Stimulated activated CD8-positive, alpha-beta memory T cell treated with anti-CD3 and anti-CD28 coated beads, Interleukin-15, amount 100 ng/mL, for 24 hours (primary cell): Measurements from ENCODE around the gene MAN2A2.
"Not testable (repeated sequence)": the region's sequence is repeated elsewhere in the genome, so short reads cannot be mapped to it uniquely, and the experiment has no call there.

Experiments
- DNase-seq: peaks from one replicate; pipeline ENCODE4 v3.0.0-alpha.2; 2020; ENCODE audit warnings: low read depth

The MAN2A2 gene

DNA sequence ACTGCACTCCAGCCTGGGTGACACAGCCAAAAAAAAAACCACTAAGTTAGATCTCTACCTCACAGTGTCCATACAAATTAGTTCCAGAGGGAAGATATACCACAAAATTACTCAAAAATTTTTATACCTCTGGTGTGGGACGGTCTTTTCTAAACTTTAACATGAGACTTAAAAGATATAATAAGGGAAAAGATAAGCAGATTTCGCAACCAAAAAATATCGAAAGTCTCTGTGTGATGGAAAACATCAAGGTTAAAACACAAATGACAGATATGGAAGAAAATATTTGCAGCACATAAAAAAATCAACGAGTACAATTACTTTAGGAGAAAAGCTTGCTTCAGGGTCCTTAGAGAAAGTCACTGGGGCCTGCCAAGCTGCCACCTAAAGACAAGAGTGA lies 18.8 kb downstream of the MAN2A2 start:
- no peak for DNase-seq

DNA sequence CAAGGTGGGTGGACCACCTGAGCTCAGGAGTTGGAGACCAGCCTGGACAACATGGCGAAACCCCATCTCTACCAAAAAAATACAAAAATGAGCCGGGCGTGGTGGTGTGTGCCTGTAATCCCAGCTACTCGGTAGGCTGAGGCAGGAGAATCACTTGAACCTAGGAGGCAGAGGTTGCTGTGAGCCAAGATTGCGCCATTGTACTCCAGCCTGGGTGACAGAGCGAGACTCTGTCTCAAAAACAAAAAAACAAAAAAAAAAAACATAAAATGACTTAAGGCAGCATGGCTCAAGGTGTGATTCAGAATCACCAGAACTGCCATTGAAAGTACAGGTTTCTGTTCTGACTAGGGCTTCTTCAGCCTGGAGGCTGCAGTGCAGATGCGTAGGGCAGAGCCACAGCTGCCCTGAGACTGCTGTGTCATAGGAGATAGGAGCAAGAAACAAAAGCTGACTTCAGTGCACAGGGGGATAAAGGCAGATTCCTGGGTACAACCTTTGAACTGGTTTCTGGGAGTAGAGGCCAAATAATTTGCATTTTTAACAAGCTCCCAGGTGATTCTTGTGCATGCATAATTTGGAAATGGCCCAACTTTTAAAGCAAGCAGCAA lies 19.7 kb downstream of the MAN2A2 start:
- DNase-seq, result not testable (repeated sequence)

DNA sequence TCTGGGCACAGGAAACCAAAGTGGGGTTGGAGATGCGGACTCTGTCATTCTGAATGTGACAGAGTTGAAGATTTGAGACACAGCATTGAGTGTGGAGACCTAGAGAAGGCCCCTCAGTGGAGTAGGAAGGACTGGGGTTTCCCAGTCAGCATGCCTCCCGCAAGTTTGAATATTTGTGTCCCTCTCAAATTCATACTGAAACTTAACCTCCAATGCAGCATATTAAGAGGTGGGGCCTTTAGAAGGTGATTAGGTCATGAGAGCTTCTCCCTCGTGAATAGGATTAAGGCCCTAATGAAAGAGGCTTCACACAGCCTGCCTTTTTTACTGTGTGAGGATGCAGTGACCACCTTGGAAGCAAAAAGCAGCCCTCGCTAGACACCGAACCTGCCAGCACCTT lies 21.3 kb downstream of the MAN2A2 start:
- DNase-seq, result no peak

DNA sequence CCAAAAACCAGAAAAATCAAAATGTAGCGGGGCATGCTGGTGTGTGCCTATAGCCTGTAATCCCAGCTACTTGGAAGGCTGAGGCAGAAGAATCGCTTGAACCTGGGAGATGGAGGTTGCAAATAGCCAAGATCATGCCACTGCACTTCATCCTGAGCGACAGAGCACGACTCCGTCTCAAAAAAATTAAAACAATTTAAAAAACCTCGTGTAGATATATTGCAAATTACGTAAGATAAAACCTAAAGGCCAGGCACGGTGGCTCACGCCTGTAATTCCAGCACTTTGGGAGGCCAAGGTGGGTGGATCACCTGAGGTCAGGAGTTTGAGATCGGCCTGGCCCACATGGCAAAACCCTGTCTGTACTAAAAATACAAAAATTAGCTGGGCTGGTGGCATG lies 23.7 kb downstream of the MAN2A2 start:
- DNase-seq, result not testable (repeated sequence)

DNA sequence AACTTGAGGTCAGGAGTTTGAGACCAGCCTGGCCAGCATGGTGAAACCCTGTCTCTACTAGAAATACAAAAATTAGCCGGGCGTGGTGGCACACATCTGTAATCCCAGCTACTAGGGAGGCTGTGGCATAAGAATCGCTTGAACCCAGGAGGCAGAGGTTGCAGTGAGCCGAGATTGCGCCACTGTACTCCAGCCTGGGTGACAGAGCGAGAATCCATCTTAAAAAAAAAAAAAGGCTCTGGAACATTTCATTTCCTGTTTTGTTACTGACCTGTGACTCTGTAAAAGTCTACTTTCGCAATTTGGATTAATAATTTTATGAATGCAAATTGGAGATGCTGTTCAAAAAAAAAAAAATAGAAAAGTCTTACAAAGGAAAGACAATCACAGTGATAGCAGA lies 25.0 kb downstream of the MAN2A2 start:
- not testable (repeated sequence) for DNase-seq

DNA sequence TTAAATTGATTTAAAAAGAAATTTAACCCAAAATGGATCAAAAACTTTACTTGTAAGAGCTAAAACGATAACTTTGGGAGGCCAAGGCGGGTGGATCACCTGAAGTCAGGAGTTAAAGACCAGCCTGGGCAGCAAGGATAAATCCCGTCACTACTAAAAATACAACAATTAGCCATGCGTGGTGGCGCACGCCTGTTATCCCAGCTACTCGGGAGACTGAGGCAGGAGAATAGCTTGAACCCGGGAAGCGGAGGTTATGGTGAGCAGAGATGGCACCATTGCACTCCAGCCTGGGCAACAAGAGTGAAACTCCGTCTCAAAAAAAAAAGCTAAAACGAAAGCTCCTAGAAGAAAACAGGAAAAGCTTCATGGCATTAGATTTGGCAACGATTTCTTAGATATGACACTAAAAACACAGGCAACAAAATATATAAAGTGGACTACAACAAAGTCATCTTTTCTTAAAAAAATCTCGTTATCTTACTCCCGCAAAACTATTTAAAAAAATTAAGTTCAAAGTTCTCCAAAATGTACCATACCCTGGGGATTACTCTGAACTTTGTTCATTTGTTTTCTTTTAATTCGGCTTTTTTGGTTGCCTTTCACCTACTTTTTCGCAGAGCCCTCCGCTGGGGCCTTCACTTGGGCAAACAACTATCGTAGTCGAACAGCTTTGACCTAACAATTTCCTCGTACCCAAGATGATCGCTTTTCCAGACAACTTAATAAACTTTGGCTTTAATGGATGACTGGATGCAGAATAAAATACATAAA lies 26.3 kb downstream of the MAN2A2 start:
- no peak for DNase-seq

DNA sequence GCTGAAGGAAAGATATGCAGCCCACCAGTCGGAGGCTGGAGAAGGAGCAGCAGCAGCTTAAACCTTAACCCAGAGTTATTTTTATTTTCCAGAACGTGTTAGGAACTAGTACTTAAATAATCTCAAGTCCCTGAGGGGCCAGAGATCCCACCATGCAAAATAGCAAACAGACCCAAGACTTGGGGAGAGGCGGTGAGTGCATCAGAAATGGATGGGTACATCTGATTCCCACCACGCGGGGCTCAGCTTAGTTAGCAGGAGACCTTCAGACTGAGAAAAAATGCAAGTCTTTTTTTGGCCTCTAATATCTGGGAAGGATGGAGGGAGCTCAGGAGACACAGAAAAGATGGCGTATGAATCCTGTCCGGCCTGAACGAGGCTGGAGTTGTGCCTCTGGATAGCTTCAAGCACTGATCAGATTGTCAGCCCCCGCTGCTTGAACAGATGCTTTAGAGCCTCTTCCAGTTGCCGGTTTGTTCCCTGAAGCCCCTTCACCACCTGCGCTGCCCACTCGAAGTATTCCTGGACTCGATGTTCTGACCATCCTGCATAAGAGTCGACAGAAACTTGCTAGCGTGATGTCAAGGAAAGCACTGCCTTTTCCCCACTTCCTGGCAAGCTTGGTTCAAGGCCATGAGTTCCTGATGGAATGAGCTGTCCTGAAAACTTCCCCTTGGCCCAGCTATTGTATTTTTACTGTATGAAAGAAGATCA lies 27.9 kb downstream of the MAN2A2 start:
- DNase-seq, result no peak

DNA sequence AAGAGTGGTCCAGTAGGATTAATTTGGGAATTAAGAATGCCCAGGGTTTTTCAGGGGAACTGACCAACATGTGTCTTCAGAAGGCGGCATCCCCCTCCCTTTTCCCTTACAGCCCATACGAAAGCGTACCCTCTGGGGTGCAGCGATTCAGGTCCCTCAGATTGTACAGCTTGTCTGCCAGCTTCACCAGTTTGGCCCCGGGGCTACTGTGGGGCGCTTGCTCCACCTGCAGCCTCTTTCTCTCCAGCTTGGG lies 28.4 kb downstream of the MAN2A2 start:
- no peak for DNase-seq

DNA sequence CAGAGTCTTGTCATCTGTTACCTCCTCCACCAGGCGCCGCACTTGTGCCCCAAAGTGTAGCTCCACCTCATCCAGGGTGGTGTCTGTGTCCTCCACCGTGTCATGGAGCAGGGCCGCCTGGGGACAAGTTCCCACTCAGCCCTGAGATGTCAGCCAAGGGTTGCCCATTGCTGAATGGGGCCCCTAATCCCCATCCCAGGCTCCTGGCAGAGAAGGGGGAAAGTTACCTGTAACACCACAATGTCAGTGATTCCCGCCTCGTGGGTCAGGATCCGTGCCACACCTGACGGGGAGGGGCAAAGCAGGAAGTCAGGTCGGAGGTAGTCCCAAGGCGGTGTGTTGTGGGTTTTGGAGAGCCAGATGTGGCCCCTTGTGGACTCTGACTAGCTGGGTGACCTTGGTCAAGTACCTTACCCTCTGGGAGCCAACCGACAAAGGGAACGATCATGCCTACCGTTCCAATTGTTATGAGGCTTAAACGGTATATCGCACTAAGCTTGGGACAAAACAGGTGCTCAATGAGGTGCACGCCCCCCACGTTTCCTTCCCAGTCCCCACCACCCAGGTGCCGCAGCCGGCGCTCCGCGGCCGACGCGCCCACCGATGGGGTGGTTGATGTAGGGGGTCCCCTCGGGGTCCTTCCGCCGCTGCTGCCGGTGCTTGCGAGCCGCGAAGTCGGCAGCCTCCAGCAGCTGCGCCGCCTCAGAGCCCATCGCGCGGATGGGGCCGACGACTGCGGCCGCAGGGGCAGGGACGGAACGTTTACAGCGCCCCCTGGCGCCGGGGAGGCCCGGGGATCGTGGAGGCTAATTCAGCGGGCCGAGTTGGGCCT lies 28.9 kb downstream of the MAN2A2 start, which contains the start of gene HDDC3:
TSS of gene HDDC3 (minus strand) at position 722 of the 832 bp plus-strand sequence. CDS start at position 713, 9 bp downstream.
- peak; percentile 93 for DNase-seq

DNA sequence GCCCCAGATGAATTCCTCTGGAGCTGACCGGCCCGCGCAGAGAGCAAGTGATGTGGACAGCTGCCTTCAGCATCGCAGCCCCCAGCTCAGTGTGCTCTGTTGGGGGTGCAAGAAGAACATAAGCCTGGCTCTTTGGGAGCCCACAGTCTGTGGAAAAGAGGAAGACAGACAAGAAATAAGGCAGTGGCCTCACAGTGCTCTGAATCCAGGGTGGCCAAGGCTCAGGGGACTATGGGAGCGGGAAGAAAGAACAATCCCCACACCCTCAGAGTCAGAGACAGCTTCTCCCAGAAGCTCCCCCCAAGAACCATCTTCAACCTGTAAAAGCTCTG lies 29.5 kb downstream of the MAN2A2 start:
- DNase-seq, result no peak

DNA sequence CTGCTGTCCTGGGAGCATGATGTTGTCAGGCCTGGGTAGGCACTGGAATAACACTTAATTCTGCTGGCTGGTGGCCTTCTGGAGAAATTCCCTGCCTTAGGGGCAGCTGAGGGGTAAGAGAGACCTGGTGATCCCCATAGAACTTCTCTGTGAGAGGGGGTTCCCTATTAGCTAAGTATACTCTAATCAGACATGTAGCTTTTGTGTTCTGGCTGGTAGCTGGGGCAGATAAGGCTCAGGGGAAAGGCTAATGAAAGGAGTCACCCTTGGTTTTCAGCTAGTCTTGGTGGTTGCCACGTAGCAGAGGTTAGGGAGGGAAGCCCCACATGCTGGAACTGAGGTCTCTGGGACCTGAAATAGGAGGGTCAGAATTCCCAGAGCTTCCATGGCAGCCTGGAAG lies 30.2 kb downstream of the MAN2A2 start:
- no peak for DNase-seq

DNA sequence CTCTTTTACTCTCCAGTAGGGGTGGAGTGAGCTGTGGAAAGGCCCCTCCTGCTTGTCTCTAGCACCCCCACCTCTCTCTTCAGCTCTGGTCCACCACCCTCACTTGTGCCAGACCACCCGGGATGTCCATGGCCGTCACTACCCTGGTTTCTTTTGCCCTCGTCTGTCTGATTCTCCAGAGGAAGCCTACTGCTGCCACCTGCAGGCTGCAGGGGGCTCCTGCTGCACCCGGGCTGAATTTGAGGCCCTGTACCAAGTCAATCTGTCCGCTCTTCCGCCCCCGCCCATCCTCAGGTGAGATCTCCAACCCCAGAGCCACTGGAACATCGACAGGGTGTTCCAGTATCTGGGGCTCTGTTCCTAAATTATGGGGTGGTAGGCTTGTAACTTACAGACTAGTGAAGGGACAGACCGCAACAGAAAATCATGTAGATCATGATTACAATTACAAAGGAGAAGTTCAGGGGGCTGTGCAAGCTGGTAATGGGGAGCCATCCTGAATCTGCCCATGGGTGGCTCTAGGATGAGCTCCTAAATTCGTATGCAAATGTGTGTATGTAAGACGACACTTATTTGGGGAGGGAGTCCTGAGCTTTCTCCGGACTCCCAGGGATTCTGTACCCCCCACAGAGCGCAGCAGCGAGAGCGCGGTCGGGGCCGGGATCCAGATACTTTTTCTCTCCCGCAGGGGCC lies 31.3 kb downstream of the MAN2A2 start:
- peak; percentile 57 for DNase-seq

DNA sequence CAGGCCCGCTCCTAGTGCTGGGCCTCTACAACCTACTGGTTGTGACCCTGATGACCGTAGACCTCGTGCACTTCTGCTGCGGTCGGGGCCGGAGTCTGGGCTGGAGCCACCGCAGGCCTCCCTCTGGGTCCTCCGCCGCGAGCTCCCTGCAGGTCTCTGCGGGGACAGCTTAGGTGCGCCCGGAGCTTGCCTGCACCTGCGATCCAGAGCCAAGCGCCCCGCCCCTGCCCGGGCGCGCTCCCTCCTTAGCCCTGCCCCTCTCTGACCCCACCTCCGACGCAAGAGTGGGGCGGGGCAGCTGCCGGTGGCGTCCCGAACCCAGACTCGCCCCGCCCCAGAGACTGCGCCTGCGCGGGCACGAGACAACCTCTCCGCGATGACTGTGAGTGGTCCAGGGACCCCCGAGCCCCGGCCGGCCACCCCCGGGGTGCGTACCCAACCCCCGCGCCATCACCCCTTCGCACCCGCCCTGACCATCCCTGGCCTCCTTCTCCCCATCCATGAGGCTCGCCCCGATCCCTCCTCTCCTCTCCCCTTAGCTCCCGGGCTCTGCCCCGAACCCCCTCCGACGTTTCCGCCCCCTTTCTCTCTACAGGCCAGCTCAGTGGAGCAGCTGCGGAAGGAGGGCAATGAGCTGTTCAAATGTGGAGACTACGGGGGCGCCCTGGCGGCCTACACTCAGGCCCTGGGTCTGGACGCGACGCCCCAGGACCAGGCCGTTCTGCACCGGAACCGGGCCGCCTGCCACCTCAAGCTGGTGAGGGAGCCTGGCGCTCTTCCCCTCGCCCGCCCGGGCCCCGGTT lies 32.0 kb downstream of the MAN2A2 start, which contains the start of gene UNC45A:
TSS of gene UNC45A (plus strand) at position 337 of the 803 bp plus-strand sequence. CDS start at position 377, 40 bp downstream.
- peak; percentile 91 for DNase-seq

DNA sequence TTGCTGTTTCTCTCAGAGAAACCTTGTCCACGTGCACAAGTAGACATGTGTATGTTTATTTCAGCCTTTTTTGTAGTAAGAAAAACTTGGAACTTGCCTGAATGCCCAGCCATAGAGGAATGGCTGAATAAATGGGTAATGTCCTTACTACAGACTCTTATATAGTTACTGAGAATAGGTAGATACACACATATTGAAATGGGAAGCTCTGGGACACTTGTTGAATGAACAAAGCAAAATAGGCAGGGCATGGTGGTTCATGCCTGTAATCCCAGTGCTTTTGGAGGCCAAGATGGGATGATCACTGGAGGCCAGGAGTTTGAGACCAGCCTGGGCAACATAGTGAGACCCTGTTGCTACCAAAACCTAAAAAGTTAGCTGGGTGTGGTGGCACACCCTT lies 33.7 kb downstream of the MAN2A2 start:
- no peak for DNase-seq

DNA sequence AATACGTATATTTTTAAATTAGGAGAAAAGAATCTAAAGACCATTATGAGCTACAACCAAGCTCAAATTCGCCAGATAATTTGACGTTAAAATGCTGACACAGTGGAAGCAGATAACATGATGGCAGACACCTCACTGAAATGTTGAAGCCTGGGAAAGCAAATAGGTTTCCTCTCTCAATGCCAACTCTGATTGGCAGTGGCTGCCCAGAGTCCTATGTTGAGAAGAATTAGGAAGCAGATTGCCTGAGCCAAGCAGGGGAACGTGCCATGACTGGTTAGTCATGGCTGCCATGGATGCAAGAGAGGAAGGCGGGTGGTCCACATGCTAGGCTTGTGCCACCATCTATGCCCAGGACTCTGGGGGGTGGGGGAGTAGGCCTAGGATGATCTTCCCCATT lies 35.2 kb downstream of the MAN2A2 start:
- no peak for DNase-seq

DNA sequence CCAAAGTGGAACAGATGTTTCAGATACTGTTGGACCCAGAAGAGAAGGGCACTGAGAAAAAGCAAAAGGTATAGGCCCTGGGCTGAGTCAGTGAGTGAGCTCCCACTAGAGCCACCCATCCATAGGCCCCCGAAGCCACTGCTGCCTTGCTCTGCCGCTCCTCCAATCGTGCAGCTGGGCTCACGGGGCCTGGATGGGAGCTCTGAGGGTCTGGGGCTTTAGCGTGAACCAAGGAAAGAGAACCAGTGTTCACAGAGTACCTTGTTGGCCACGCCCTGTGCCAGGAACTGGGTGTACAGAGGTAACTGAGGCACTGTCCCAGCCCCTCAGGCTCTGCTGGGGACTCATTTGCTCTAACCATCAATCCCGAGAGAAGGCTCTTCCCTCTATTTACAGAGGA lies 36.7 kb downstream of the MAN2A2 start:
- no peak for DNase-seq

DNA sequence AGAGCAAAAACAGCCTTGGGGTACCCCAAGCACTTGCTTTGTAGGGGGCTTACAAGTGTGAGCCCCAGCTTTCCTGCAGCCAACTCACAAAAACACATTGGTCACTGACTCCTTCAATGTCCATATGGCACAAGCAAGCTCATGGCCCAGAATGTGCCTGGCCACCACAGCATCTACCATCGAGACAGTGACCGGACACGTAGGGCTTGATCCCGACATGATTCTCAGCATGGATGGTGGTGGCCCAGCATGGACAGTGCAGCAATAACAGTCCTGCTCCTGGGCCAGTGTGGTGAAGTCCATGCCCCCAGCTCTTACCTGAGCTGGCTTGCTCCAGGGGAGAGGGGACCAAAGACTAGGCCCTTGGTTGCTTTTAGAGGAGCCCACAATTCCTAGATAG lies 37.9 kb downstream of the MAN2A2 start:
- no peak for DNase-seq

DNA sequence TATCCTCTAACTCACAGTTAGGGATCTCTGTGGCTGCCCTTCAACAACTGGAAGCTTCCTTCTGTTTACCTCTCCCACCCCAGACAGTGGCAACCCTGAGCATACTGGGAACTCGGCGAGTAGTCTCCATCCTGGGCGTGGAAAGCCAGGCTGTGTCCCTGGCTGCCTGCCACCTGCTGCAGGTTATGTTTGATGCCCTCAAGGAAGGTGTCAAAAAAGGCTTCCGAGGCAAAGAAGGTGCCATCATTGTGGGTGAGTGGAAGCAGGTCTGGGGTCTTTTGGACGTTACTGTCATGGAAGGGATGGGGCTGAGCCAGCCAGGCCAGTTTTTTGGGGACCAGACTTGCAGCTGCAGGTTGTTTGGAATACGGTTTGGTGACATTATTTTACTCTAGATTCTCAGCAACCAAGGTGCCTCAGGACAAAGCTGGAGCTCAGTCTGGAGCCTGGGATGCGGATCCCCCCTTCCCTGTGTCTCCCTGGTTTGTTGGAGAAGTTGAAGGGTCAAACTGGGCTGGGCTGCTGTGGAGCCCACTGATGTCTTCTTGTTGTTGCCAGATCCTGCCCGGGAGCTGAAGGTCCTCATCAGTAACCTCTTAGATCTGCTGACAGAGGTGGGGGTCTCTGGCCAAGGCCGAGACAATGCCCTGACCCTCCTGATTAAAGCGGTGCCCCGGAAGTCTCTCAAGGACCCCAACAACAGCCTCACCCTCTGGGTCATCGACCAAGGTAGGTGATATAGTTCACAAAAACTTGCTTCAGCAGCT lies 39.4 kb downstream of the MAN2A2 start:
- no peak for DNase-seq

DNA sequence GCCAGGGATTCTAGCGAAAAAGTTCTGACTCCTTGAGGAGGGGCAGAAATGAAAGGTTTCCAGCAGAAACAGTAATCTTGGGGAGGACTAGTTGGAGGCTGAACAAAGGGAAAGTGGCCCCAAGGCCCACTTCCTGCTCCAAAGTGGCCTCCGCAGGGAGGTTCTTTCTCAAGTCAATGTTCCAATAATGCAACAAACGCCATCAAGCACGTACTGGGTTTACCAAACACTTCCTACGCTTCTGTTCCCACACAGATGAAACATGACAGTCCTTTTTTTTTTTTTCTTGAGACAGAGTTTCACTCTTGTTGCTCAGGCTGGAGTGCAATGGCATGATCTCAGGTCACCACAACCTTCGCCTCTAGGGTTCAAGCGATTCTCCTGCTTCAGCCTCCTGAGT lies 42.0 kb downstream of the MAN2A2 start:
- DNase-seq, result no peak

DNA sequence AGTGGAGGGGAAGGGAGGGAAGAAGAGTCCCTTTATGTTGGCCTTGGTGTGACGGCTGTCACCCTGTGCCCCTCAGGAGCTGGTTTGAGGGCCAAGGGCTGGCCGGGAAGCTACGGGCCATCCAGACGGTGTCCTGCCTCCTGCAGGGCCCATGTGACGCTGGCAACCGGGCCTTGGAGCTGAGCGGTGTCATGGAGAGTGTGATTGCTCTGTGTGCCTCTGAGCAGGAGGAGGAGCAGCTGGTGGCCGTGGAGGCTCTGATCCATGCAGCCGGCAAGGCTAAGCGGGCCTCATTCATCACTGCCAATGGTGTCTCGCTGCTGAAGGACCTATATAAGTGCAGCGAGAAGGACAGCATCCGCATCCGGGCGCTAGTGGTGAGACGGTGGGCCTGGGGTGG lies 43.4 kb downstream of the MAN2A2 start:
- no peak for DNase-seq
